Limb (tissue), 2 donors: ENCODE results near the gene CD36.
"Not testable (repeated sequence)": the region's sequence is repeated elsewhere in the genome, so short reads cannot be mapped to it uniquely, and the experiment has no call there.

Experiments
- DNase-seq, 2 donors: peaks; one replicate each; pipeline ENCODE4 v3.0.0-alpha.2; 2016; ENCODE audit errors: extremely low spot score in 2 of 2

Gene CD36

DNA sequence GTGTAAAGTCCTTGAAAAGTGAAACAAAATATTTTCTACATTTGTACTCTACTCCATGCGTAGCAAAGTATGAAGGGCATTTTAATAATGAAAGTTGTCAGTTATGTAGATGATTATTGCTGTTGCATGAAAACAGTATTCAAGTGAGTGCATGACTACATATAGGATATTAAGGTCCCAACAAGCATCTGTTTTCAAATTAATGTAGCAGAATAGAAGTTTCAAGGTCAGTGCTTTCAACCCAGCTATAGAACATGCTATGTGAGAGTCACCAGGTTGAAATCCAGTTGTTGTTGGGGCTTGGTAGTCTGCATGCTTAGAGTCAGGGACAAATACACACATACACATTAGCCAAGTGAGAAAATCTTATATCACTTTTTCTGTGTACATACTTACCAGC is 14.8 kb downstream of the CD36 start:
- DNase-seq, result no peak

DNA sequence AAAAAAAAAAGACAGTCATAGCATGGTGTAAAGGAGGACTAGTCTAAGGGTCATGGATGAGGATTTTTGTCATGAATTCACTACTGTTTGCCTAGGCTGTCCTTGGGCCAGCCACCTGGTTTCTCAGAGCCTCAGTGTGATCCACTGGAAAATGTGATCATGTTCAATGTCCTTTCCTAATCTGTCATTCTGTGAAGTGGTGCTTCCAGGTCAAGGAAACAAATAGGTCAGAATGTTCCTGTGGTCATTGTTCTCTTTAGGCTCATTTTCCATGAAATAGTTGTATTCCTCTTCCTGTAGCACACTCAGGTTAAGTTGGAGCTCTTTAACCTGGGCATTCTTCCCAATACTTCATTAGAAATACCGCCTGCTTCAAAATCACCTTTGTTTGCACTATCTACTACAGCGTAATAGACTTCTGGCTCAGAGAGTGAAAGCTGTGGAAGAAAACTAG is 16.5 kb downstream of the CD36 start:
- no peak for DNase-seq

DNA sequence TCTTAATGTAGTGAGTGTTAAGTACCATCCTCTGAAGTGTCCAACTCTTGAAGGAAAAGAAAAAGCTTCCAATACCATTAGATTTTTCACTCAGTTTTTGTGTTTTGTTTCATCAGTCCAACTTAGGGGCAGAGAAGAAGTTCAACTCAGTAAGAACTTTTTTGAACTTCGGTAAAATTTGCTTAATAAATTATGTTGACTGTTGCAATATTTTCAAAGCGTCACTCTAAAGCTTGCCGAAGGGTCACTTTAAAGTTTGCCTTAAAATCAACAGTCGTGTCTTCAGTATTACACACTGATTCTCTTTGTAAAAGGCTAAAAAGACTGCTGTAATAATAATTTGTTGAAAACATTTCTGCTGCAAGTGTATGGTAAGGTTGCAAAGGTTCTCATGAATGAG is 17.6 kb downstream of the CD36 start:
- DNase-seq, result no peak

DNA sequence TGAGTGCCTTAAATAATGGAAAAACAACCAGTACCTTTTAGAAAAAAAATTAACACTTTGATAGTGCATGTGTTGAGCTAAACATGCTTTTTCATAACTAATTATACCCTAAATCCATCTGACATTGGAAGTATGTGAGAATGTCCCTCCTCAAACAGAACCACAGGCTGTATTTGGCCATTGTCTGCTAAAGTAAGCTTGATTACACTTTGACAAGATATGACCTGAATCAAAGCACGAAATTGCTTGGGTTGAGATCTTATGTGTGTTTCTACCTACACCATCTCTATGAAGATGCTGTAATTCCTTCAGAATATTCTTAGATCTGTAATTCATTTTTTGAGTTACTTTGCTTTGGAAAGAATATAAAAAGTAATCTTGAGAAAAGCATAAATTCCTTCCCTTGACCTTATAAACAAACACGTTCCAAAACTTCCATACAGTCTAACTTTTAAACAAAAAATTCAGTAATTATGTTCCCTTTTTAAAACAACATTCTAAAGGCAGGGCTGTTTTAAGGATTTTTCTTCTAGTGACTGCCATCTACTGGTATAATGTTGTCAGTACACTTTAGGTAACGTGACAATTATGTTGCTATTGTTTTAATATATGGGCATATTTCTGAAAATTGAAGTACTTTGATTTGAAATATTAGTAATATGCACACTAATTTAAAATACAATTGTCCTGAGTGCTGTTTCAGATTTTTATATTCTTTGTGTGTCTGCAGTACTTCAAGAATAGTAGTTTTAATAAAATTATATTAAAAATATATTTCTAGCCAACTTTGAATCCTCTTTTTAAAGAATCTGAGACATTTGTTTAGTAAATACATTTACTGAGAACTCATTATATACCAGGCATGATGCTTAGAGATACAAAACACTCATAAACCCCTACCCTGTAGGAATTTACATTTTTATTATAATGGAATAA is 20.9 kb downstream of the CD36 start:
- DNase-seq, result peak in 1 of 2 donors; percentile 62

GRCh38 chr7:80660939-80661338 is 22.5 kb downstream of the CD36 start:
- DNase-seq, result no peak

DNA sequence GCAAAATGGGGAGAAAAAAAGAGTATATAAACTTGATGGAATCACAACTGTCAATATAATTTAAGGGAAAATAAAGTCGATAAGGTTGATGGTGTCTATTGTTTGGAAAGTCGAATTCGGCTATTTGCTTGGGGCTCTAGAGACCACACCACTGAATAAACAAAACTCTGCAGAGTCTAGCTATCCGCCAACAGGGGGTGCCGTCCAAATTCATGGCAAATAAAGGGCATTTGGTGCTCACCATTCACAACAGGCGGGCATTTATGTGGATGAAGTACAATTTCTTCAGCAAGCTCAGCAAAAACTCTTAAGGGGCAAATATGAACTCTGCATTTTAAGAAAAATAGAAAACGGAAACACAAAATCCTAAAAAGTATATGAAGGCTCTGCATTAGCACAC is 23.3 kb downstream of the CD36 start:
- DNase-seq, result no peak

GRCh38 chr7:80662252-80662651 is 23.8 kb downstream of the CD36 start:
- DNase-seq, result no peak

- DNase-seq, result no peak
These were observed 27.1 kb downstream of the CD36 start for GRCh38 chr7:80665526-80665925.

DNA sequence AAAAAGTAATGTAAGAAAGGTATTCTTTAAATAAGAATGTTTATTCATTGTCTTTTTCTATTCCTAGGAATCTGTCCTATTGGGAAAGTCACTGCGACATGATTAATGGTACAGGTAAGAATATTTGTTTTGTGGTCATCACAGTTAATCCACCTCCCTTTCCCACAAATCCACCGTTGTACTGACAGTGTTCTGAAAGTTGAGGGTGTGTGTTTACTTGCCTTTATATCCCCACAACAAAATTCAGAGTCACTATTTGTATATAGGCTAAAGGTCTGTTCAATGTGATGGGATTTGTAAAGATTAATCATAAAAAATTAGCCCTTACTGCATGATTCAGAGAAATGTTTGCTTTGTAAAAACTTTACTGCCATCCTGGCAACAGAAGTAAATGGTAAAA is 27.9 kb downstream of the CD36 start:
- DNase-seq, result no peak

- DNase-seq, result not testable (repeated sequence)
These were observed 30.9 kb downstream of the CD36 start for GRCh38 chr7:80669367-80669766.

DNA sequence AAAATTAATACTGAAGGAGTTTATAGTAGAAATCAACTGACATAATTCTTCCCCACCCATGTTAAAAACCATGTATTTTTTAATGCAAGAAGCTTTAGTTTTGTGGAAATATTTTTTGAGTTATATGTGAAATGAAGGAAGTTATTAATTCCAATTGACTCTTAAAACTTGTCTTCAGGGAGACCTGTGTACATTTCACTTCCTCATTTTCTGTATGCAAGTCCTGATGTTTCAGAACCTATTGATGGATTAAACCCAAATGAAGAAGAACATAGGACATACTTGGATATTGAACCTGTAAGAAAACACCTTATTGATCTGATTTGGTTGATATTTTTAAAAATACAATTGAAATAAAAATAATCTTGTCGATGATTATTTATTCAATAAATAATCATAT is 33.3 kb downstream of the CD36 start:
- no peak for DNase-seq

GRCh38 chr7:80675090-80675489 is 36.6 kb downstream of the CD36 start:
- DNase-seq, result no peak

- DNase-seq, result no peak
These were observed 38.0 kb downstream of the CD36 start for GRCh38 chr7:80676404-80676803.

DNA sequence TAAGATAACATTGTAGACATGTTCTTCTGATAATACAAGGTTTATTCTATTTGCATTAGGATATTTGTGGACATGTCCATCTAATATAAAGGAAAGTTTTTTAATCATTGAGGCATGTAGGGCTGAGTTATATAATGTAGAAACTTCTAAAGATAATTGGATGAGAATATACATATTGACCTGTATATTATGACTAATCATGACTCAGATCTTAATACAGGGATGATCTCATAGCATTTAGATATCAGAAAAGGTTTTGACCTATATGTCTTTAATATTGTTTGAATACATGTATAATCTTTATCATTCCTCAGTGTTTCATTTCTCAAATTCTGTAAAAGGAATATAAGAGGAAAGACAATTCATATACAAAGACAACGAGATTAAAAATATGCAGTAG is 39.2 kb downstream of the CD36 start:
- no peak for DNase-seq

GRCh38 chr7:80678707-80679106 is 40.3 kb downstream of the CD36 start:
- no peak for DNase-seq

GRCh38 chr7:80679921-80680907 is 41.8 kb downstream of the CD36 start:
- DNase-seq, result no peak

DNA sequence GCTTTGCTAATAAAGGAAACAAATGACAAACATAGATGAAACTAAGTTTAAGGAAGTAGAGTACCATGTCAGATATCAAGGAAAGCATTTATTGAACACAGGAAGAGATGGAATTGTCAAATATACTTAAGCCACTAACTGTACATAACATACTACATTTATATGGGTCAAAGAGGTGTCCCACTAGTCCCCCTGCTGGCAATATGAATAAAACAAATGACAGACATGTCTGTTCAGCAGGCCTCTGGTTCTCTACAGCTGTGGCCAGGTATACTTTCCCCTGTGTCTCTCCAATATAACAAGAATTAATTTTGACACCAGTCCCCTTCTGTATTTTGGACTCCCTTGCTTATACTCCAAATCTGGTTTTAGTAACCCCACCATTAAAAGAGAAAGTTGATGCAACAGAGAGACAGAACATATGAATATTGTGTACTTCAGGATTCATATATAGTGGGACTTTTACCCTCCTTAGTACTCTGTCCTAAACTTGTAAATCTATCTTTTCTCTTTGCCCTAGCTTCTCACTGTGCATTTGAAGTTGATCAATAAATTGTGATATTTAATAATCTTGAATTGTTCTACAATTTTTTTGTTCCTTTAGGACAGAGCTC is 42.9 kb downstream of the CD36 start:
- no peak for DNase-seq

DNA sequence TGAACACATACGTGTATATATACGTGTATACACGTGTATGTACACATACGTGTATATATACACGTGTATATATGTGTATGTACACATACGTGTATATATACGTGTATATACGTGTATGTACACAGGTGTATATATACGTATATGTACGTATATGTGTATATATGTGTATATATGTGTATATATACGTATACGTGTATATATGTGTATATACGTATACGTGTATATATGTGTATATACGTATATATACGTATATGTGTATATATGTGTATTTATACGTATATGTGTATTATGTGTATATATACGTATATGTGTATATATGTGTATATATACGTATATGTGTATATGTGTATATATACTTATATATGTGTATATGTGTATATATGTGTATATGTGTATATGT is 44.3 kb downstream of the CD36 start:
- DNase-seq, result no peak

DNA sequence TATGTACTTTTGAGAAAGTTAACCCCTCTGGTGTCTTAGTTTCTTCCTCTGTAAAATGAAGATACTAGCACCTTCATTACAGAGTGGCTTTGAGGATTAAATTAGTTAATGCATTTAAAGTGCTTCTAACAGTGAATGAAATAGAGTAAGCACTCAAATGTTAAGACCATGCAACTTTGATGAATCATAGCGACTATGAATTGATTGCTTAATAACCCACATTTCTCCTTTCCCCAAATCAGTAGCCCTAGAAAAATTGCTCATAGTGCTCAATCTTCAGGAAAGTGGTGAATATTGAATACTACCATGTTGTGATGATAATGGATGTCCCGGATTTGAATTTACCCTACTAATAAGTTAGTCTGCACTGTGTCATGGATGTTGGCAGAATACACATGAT is 48.1 kb downstream of the CD36 start:
- no peak for DNase-seq

DNA sequence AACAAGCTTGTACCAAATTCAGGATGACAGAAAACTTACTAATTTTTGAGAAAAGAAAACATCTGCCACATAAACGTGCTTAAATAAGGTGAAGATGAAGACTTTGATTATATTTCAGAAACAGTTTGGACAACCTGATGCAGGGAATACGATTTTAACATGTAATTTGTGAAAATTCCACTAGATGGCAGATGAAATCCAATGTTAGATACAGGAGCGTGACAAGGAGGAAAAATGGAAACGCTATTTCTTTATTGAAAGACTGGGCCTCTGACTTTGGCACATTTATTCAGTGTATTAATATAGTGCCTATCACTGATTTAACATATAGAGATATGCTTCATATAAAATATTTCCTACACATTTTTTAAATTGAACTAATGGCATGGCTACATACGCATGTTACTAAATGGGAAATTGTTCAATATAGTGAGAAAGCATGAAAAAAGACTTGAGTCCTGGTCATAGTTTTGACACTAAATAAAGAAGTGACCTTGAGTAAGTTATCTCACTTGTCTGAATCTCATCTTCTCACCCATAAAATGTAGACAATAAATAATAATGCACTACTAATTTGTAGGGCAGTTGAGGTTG is 60.7 kb downstream of the CD36 start:
- DNase-seq, result peak in 1 of 2 donors; percentile 82

GRCh38 chr7:80699721-80700256 is 61.3 kb downstream of the CD36 start:
- DNase-seq, result no peak
